K562 (cell line): ENCODE results near the gene CDH20. TPM values are rescaled to one million over a fixed set of nuclear protein-coding genes. Genes with fewer than 3 reads are reported as not detected.

Experiments used
- ATAC-seq: fragments of 200-7000 bp; cut with Tn5 transposase; 3 replicates; pipeline ENCODE4 v1.9.1; 2020; ENCODE audit warnings: moderate library complexity
- BruUV-seq: library from RNA; stranded (reverse); fragments of 400-500 nt; replicated peaks from 2 replicates; lab custom pipeline; 2021; lab: Mats Ljungman, UMichigan
- CTCF ChIA-PET: fragments of 300-600 bp; formaldehyde crosslinking; extraction: SDS; loops from one replicate; lab custom pipeline; 2021; ENCODE audit warnings: low intra/inter-chr PET ratio; lab: Yijun Ruan, JAX
- POLR2A ChIA-PET: fragments of 300-600, 350-650 bp; sonication (Branson Sonifier 250); formaldehyde crosslinking; extraction: SDS; loops from one replicate; lab custom pipeline; 2021; ENCODE audit warnings: antibody characterized with exemption, inconsistent platforms; lab: Yijun Ruan, JAX
- DNase-seq, 4 experiments: peaks; one replicate each; pipeline versions ENCODE4 v3.0.0 to v3.0.0-alpha.2; 2011 to 2018; ENCODE audit warnings: low spot score in 3 of 4, mixed read lengths in 3 of 4; ENCODE audit errors: extremely low read depth in 1 of 4
- FAIRE-seq: peaks from 2 replicates; lab custom pipeline; 2011; peaks lifted over from hg19 to GRCh38; lab: Jason Lieb, UNC
- H2AFZ ChIP-seq: 2 replicates; pipeline ENCODE4 v1.6.0; 2011; ENCODE audit warnings: low read depth, low read length, control low read depth, inconsistent platforms
- H3K27ac ChIP-seq: fragments of 200-600 bp; 3 replicates; pipeline ENCODE4 v1.8.0; 2011; ENCODE audit warnings: low read depth, mild to moderate bottlenecking, control low read depth, inconsistent platforms, low read length, moderate library complexity, mixed read lengths; ENCODE audit errors: extremely low read depth
- H3K27me3 ChIP-seq, 2 experiments: fragments of 300-600 bp in 1 of 2; 2 replicates in 1 of 2; 3 replicates in 1 of 2; pipeline versions ENCODE4 v1.6.0 to v1.8.0; 2011; ENCODE audit warnings: inconsistent platforms in 2 of 2, low read length in 2 of 2, mild to moderate bottlenecking in 1 of 2, mixed read lengths in 1 of 2, moderate library complexity in 1 of 2; ENCODE audit not compliant: control insufficient read depth in 2 of 2, insufficient read depth in 2 of 2
- H3K36me3 ChIP-seq: fragments of 300-600 bp; 3 replicates; pipeline ENCODE4 v1.8.0; 2011; ENCODE audit warnings: mild to moderate bottlenecking, low read length, inconsistent platforms; ENCODE audit not compliant: control insufficient read depth, insufficient read depth
- H3K4me1 ChIP-seq, 2 experiments: fragments of 200-600 bp in 1 of 2; replicated peaks in 1 of 2; 2 replicates in 1 of 2; 3 replicates in 1 of 2; pipeline versions ENCODE4 v1.5.1 to v1.8.0; 2011; ENCODE audit warnings: inconsistent platforms in 2 of 2, low read length in 2 of 2, mild to moderate bottlenecking in 1 of 2, mixed read lengths in 1 of 2, moderate library complexity in 1 of 2; ENCODE audit not compliant: control insufficient read depth in 2 of 2, insufficient read depth in 2 of 2
- H3K4me2 ChIP-seq: 2 replicates; pipeline ENCODE4 v1.6.1; 2011; ENCODE audit warnings: low read length, control low read depth, inconsistent platforms, mixed read lengths; ENCODE audit not compliant: insufficient read depth
- H3K4me3 ChIP-seq: fragments of 200-600 bp; sonication (generic), shearing (Covaris generic); 2 replicates; pipeline ENCODE4 v1.5.1; 2016; ENCODE audit warnings: control low read depth, inconsistent platforms
- H3K79me2 ChIP-seq: fragments of 200-600 bp; 3 replicates; pipeline ENCODE4 v1.8.0; 2011; ENCODE audit warnings: low read length, inconsistent platforms; ENCODE audit not compliant: control insufficient read depth, insufficient read depth
- H3K9ac ChIP-seq, 2 experiments: 2 replicates each; pipeline versions ENCODE4 v1.6.0 to v1.6.1; 2011; ENCODE audit warnings: low read depth in 2 of 2, low read length in 2 of 2, control low read depth in 1 of 2, inconsistent platforms in 1 of 2, mild to moderate bottlenecking in 1 of 2, mixed read lengths in 1 of 2; ENCODE audit not compliant: insufficient read depth in 1 of 2
- H3K9me1 ChIP-seq: one replicate; pipeline ENCODE4 v1.6.0; 2011; ENCODE audit warnings: inconsistent platforms, mild to moderate bottlenecking, low read length, moderate library complexity; ENCODE audit not compliant: control insufficient read depth, insufficient read depth
- H3K9me3 ChIP-seq: replicated peaks from 2 replicates; pipeline ENCODE4 v1.5.1; 2011; ENCODE audit warnings: low read depth, low read length, inconsistent platforms; ENCODE audit not compliant: control insufficient read depth, insufficient read depth
- H4K20me1 ChIP-seq: replicated peaks from 2 replicates; pipeline ENCODE4 v1.6.1; 2011; ENCODE audit warnings: low read length, inconsistent platforms, mixed read lengths; ENCODE audit not compliant: control insufficient read depth, insufficient read depth
- CBX3 ChIP-seq, 2 experiments: IDR thresholded peaks; 1 replicate in 1 of 2; 2 replicates in 1 of 2; pipeline ENCODE4 v1.6.1; 2012; ENCODE audit warnings: inconsistent platforms in 2 of 2, low read length in 2 of 2, borderline replicate concordance in 1 of 2, control low read depth in 1 of 2
- ZNF444 ChIP-seq: fragments of 250-450 bp; sonication (Bioruptor Pico); IDR thresholded peaks from 2 replicates; pipeline ENCODE4 v1.4.0; 2020; ENCODE audit warnings: mild to moderate bottlenecking, moderate library complexity
- ZNF583 ChIP-seq: fragments of 250-450 bp; sonication (Bioruptor Pico); IDR thresholded peaks from 2 replicates; pipeline ENCODE4 v1.4.0; 2020
- WGBS: fragments of 100-300 bp; shearing (Covaris generic); methylation state at CpG from one replicate; pipeline ENCODE4 v1.1.6; 2016; ENCODE audit warnings: low coverage, mixed read lengths; ENCODE audit not compliant: insufficient coverage; ENCODE audit errors: missing lambda C conversion rate; 5-methylcytosine and 5-hydroxymethylcytosine counted together
- in situ Hi-C: fragments of 300-500 bp; cut with MboI; formaldehyde crosslinking; loops from 4 replicates; pipeline ENCODE4 v1.15.0; 2018; ENCODE audit warnings: inconsistent platforms, mixed read lengths
- intact Hi-C: fragments of 100-400 bp; cut with micrococcal nuclease; formaldehyde crosslinking; loops from 2 replicates; pipeline ENCODE4 v1.14.2; 2022
- polyA plus RNA-seq, 8 experiments: library from polyadenylated mRNA; depleted of rRNA in 4 of 8; stranded (reverse) in 5 of 8; unstranded in 3 of 8; fragments of >200 nt; fragmentation: Nextera tagmentation in 2 of 8; fragmentation: Illumina TruSeq in 1 of 8; extraction: Ambion mirVana in 2 of 8; extraction: Trizol in 1 of 8; gene quantifications; 2 replicates each; pipeline versions ENCODE4 v1.2.1 to v1.2.3, GENCODE V29; 2011 to 2014; ENCODE audit warnings: inconsistent platforms in 1 of 8, missing spikeins in 1 of 8
- total RNA-seq, 7 experiments: library from RNA; depleted of rRNA in 6 of 7; stranded (reverse); fragments of >200 nt in 6 of 7; fragmentation: Illumina TruSeq in 2 of 7; extraction: Trizol in 2 of 7; gene quantifications; 2 replicates each; pipeline versions ENCODE4 v1.2.1 to v1.2.3, GENCODE V29; 2011 to 2021; ENCODE audit warnings: low replicate concordance in 1 of 7
- TF ChIP-seq, protein P1 (sequence below): fragments of 200-600 bp; sonication (generic); IDR thresholded peaks from one replicate; pipeline ENCODE4 v1.6.1; 2012; ENCODE audit warnings: mild to moderate bottlenecking, low read depth, low read length, inconsistent platforms

Gene CDH20
- total and polyA plus RNA-seq, 9 of the 15 experiments (the other 6 are each of a cell fraction or from before 2014, with no cell fraction given) = not detected

DNA sequence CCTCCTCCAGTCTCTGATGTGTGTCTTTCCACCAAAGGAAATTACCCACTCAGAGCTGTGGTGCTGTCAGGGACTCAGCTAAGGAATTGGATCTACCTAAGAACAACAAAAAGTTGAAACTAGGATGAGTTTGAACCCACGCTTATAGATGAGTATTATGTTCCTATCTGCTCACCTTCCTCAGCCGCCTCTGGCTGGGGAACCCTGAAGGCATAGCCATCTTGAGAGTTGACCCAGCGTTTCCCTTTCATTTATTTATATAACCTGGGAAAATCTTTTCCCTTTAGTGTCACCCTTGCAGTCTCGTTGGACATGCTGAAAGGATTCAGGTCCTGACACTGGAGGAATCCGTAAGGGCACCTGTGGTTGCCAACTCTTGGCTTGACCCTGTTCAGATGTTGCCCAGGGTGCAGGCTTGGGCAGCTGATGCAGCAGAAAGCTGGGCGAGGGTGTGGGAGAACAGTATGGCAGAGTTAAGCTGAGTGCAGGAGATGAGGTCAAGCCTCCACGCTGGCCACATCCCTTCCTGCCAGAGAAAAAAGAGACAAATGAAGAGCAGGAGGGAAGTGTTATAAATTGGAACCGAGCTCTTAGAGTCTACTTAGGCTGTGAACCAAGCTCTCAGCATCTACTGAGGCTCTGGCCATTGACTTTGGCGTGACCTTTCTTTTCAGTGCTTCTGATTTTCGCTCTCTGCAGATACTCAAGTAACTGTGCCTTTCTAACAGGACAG lies 1.9 kb downstream of the CDH20 start:
- Histone ChIP-seq H3K36me3 (no peaks in the 10 kb centered on the region), H3K9ac (no peak overlapping the region), H3K27me3 (no peaks in the 10 kb centered on the region), H4K20me1 (no peaks in the 10 kb centered on the region), H3K4me2 (no peak overlapping the region), H3K9me1 (no peaks in the 10 kb centered on the region), H3K27ac (no peak overlapping the region), H3K4me3 (no peak overlapping the region), H3K4me1 (no peaks in the 10 kb centered on the region), H2AFZ (no peak overlapping the region), H3K79me2 (no peaks in the 10 kb centered on the region), H3K9me3 (no peaks in the 10 kb centered on the region)
- intact Hi-C loops = no loop called here
- ChIA-PET CTCF (no interaction called here), POLR2A (no interaction called here)
- WGBS = under 1% methylated on average over 10 of the region's 10 CpGs
- ATAC-seq (no peak), FAIRE-seq (no peak), DNase-seq (no peak)
- BruUV-seq = no TSS peak
- in situ Hi-C loops = no loop called here
- no peak for TF ChIP-seq CBX3 (IDR thresholded peaks at IDR 0.05; ENCODE audit: borderline replicate concordance in 1 of 2, low read length in 2 of 2)
- TF ChIP-seq, protein P1, sequence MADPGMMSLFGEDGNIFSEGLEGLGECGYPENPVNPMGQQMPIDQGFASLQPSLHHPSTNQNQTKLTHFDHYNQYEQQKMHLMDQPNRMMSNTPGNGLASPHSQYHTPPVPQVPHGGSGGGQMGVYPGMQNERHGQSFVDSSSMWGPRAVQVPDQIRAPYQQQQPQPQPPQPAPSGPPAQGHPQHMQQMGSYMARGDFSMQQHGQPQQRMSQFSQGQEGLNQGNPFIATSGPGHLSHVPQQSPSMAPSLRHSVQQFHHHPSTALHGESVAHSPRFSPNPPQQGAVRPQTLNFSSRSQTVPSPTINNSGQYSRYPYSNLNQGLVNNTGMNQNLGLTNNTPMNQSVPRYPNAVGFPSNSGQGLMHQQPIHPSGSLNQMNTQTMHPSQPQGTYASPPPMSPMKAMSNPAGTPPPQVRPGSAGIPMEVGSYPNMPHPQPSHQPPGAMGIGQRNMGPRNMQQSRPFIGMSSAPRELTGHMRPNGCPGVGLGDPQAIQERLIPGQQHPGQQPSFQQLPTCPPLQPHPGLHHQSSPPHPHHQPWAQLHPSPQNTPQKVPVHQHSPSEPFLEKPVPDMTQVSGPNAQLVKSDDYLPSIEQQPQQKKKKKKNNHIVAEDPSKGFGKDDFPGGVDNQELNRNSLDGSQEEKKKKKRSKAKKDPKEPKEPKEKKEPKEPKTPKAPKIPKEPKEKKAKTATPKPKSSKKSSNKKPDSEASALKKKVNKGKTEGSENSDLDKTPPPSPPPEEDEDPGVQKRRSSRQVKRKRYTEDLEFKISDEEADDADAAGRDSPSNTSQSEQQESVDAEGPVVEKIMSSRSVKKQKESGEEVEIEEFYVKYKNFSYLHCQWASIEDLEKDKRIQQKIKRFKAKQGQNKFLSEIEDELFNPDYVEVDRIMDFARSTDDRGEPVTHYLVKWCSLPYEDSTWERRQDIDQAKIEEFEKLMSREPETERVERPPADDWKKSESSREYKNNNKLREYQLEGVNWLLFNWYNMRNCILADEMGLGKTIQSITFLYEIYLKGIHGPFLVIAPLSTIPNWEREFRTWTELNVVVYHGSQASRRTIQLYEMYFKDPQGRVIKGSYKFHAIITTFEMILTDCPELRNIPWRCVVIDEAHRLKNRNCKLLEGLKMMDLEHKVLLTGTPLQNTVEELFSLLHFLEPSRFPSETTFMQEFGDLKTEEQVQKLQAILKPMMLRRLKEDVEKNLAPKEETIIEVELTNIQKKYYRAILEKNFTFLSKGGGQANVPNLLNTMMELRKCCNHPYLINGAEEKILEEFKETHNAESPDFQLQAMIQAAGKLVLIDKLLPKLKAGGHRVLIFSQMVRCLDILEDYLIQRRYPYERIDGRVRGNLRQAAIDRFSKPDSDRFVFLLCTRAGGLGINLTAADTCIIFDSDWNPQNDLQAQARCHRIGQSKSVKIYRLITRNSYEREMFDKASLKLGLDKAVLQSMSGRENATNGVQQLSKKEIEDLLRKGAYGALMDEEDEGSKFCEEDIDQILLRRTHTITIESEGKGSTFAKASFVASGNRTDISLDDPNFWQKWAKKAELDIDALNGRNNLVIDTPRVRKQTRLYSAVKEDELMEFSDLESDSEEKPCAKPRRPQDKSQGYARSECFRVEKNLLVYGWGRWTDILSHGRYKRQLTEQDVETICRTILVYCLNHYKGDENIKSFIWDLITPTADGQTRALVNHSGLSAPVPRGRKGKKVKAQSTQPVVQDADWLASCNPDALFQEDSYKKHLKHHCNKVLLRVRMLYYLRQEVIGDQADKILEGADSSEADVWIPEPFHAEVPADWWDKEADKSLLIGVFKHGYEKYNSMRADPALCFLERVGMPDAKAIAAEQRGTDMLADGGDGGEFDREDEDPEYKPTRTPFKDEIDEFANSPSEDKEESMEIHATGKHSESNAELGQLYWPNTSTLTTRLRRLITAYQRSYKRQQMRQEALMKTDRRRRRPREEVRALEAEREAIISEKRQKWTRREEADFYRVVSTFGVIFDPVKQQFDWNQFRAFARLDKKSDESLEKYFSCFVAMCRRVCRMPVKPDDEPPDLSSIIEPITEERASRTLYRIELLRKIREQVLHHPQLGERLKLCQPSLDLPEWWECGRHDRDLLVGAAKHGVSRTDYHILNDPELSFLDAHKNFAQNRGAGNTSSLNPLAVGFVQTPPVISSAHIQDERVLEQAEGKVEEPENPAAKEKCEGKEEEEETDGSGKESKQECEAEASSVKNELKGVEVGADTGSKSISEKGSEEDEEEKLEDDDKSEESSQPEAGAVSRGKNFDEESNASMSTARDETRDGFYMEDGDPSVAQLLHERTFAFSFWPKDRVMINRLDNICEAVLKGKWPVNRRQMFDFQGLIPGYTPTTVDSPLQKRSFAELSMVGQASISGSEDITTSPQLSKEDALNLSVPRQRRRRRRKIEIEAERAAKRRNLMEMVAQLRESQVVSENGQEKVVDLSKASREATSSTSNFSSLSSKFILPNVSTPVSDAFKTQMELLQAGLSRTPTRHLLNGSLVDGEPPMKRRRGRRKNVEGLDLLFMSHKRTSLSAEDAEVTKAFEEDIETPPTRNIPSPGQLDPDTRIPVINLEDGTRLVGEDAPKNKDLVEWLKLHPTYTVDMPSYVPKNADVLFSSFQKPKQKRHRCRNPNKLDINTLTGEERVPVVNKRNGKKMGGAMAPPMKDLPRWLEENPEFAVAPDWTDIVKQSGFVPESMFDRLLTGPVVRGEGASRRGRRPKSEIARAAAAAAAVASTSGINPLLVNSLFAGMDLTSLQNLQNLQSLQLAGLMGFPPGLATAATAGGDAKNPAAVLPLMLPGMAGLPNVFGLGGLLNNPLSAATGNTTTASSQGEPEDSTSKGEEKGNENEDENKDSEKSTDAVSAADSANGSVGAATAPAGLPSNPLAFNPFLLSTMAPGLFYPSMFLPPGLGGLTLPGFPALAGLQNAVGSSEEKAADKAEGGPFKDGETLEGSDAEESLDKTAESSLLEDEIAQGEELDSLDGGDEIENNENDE = no peak
- no peak for TF ChIP-seq ZNF444 (CRISPR knock-in tag)
- TF ChIP-seq ZNF583 (CRISPR knock-in tag) = no peak
